GM19099 (cell line): ENCODE data around the gene UBAC1.

Experiments used
- POLR2A ChIP-seq: IDR thresholded peaks from 3 replicates; pipeline ENCODE4 v1.6.1; 2011; ENCODE audit warnings: low read depth; ENCODE audit not compliant: insufficient read length; ENCODE audit errors: extremely low read depth

The UBAC1 gene

GRCh38 chr9:135973277-135974219, 12.4 kb upstream of the UBAC1 start:
- TF ChIP-seq POLR2A, result no peak

- no peak for TF ChIP-seq POLR2A
Observed at GRCh38 chr9:135971892-135972291, 10.7 kb upstream of the UBAC1 start.

DNA sequence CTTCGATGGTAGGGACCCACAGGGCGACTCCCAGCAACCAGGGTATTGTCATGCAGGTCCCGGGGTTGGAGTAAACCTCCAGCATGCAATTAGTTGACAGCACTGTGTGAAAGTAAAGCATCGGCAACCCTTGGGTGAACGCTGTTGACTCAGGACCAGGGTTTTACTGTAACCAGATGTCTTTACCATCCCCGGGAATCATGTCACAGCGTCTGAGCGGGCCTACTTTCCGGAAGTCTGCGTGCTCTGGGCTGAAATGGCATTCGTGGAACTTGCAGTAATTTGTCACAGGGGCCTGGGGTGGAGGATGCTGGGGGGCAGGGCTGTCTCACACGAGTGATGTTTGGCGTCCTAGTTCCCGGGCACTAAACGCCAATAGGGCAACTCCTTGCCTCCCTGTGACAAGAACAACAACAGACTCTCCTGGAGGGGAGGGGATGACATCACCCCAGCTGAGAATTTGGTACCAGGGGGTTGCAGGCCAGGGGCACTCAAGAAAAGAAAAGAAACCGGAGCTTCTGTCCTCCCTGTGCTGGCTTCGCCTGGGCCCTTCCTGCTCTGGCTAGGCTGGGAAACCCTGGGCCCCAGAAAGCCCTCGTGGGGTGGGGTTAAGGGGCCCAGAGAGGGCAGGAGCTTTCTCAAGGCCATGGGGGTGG, 10.1 kb upstream of the UBAC1 start:
- TF ChIP-seq POLR2A, result no peak

DNA sequence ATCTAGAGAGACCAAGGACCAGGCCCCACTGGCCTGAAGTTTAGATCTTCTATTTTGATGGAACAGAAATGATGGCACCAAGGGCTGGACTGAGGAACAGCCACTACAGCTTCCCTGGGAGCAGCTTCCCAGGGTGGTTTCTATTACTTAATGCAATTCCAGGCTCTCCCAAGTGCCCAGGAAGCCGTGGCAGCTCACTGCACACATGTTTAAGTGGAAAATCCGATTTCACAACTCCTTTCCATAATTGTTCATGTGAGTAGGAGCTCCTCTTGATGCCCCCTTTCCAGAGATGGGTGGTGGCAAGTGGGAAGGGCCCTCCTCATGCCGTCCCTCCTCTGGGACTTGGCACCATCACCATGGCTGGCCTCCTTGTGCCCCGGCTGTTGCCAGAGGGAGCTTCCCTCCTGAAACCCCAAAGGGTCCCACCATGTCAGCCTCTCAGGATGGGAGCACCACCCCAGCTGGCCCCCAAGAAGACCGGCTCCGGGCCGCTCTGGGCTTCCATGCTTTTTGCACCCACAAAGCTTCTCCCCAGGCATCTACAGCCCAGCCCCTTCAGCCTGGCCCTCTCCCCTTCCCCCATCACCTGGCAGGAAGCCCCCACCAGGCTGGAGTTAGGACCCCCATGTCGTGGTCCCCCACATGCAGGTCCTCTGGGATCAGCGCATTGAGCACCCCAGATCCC, 9.1 kb upstream of the UBAC1 start:
- no peak for TF ChIP-seq POLR2A

DNA sequence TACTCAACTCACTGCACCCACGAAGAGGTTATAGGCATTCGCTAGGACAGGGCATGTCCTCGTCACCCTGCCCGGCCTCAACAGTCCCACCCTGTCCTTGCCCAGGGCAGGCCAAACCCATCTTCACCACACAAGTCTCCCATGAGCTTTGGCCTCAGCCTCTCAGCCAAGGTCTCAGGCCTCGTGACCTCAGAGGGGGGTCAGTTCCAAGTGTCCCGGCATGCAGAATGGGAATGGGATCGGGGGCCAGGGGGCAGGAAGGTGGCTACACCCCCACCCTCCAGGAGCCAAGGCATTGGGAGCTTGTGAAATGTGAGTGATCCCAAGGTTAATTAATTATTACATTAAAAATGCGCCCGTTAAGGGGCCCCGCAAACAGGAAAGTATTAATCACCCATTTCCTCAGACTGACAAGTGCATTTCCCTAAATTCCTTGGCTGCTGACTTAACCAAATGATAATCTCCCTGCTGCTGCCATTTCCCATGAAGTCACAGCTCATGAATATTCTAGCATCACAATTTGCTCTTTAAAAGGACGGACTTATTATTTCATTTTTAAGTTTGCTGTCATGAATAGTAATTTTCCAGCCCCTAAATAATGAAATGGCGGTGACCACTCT, 8.0 kb upstream of the UBAC1 start:
- no peak for TF ChIP-seq POLR2A

GRCh38 chr9:135968601-135969000, 7.4 kb upstream of the UBAC1 start:
- TF ChIP-seq POLR2A, result no peak

GRCh38 chr9:135968083-135968476, 6.9 kb upstream of the UBAC1 start:
- no peak for TF ChIP-seq POLR2A

- no peak for TF ChIP-seq POLR2A
Observed at GRCh38 chr9:135965124-135965756, 4.1 kb upstream of the UBAC1 start.

DNA sequence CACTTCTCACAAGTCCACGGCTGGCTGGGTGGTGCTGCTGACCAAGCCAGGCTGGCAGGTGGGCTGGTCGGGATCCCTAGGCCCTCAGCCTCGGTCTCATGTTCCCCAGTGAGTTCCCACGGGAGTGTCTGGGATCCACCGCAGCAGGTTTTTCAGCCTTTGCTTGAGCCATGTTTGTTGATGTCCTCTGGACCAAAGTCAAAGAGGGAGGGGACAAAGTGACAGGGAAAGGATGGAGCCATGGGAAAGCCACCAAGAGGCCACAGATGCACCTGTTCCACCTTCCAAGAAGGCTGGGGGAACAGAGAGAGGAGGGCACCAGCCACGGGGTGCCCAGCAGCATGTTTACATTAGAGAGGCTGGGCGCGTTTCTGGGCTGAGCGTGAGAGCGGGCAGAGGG, 2.8 kb upstream of the UBAC1 start:
- TF ChIP-seq POLR2A, result no peak

DNA sequence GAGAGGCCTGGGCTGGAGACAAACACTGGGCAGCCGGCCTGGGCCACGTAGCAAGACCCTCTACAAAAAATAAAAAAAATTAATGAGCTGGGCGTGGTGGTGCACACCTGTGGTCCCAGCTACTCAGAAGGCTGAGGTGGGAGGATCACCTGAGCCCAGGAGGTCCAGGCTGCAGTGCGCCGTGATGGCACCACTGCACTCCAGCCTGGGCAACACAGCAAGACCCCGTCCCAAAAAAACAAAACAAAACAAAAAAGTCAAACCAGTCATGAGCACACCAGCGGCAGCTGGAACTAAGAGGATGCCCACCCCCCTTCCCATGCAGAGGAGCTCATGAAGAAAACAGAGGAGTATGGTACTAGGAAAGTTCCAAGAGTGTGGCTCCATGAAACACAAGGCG, 2.2 kb upstream of the UBAC1 start:
- TF ChIP-seq POLR2A, result no peak

- TF ChIP-seq POLR2A, result no peak
Observed at GRCh38 chr9:135962696-135963307, 1.6 kb upstream of the UBAC1 start.

DNA sequence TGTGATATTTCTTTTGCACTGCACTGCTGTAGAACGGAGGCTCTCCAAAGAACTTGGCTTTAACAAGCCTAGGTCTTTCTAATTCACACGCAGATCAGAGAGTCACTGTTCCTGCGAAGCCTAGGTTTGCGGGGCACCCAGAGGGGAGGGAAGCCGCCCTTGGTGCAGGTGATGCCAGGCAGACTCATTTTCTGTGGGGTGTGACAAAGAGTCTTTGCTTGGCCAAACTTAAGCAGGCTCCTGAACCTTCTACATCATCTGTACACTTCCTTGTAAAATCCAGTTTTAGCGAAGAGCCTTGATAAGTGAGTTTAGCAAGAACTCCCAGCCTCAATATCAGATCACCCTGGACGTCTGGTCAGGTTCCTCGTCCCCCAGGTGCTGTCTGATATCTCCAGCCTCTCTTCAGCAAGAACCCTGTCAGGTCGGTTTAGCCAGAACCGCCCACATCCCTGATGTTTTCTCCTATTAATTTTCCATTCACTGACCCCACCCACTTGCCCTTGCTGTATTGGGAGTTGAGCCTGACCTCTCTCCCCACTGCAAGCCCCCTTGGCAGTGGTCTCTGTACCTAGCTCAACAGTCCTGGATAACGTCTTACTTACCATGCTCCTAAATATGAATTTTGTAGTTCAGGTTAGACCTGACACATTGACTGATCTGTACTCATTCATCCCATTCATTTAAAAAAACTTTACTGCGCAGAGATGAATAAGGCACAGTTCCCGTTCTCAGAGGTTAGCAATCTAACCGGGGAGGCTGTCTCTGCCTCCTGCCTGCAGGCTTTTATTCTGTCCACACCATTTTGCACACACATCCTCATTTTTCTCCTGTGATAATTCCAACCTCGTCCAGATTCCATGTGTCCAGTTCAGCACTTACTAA, 880 bp upstream of the UBAC1 start:
- no peak for TF ChIP-seq POLR2A

DNA sequence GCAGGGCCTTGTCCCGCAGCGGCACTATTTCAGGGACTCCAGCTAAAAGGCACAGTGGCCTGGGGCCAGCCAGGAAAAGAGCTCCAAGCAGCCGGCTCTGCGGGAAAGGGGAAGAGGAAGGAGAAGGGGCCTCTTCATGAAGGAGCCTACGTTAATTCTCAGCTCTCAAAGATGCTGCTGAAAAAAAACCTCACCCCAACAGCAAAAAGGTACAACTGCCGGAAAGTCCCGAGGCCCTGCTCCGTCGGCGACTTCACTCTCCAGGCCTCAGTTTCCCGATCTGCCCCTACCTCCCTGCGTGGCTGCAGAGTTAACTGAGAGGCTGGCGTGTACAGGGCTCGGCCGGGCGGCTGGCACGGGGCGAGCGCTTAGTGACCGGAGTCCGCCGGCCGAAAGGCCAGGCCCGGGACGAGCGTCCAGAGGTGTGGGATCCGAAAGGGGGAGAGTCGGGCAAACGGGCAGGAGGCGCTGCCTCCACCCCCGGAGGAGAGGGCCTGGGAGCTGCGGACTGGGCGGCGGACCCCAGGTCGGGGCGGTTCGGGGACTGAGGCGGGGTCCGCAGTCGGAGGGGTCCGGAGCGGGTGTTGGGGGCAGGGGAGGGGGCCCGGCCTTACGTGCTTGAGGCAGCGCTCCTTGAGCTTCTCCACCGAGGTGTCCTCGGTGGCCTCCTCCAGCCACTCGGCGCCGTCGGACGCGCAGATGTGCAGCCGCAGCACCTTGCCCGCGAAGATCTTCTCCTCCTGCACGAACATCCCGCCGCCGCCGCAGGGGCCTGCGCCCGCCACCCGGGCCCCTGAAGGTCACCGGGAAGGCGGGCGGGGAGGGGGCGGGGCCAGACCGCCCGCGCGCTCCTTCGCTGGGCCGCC, 529 bp downstream of the UBAC1 start:
- TF ChIP-seq POLR2A, result peak; percentile 58

- no peak for TF ChIP-seq POLR2A
Observed at GRCh38 chr9:135959814-135960213, 1.4 kb downstream of the UBAC1 start.
